ENCODE measurements around the gene CACNA1C. TPM values are rescaled to one million over a fixed set of nuclear protein-coding genes. Genes with fewer than 3 reads are reported as not detected.

The CACNA1C gene
- total and polyA plus RNA-seq, 2 donors (not counting 1 experiment from before 2014, with no cell fraction given), result 0.01 to 0.02 TPM

- Mint-ChIP-seq H3K4me1 (no peaks in the 10 kb centered on the region), H3K9me3 (ENCODE audit: insufficient read depth) (no peaks in the 10 kb centered on the region), H3K4me3 (no peak overlapping the region), H3K27me3 (peaks cover 19% of the 10 kb centered on the region), H3K27ac (no peak overlapping the region)
- Histone ChIP-seq H3K36me3 (replicated peaks in 1 of 2; ENCODE audit: control extremely low read depth in 1 of 2, control insufficient read depth in 1 of 2, extremely low read depth in 1 of 2, insufficient read depth in 2 of 2, low read length in 1 of 2) (no peaks in the 10 kb centered on the region), H3K79me2 (ENCODE audit: control insufficient read depth, insufficient read depth, low read length) (no peaks in the 10 kb centered on the region), H3K27me3 (replicated peaks in 1 of 4; ENCODE audit: control extremely low read depth in 1 of 4, control insufficient read depth in 3 of 4, insufficient read depth in 4 of 4, low read length in 3 of 4) (peaks cover 0 to 2% (median 0%) of the 10 kb centered on the region in 4 experiments), H3K4me1 (ENCODE audit: control insufficient read depth in 2 of 2, insufficient read depth in 2 of 2, low read length in 2 of 2) (no peaks in the 10 kb centered on the region), H2AFZ (ENCODE audit: insufficient read depth, low read depth, low read length, poor library complexity, severe bottlenecking) (no peak overlapping the region), H4K20me1 (ENCODE audit: control insufficient read depth, insufficient read depth, low read length, poor library complexity, severe bottlenecking) (no peaks in the 10 kb centered on the region), H3K4me3 (ENCODE audit: control extremely low read depth in 1 of 5, extremely low read depth in 1 of 5, insufficient read depth in 1 of 5, low read depth in 2 of 5, low read length in 4 of 5) (no peak overlapping the region), H3K9me3 (ENCODE audit: control extremely low read depth in 1 of 3, control insufficient read depth in 2 of 3, insufficient read depth in 1 of 3, low read length in 2 of 3) (no peaks in the 10 kb centered on the region), H3K4me2 (replicated peaks; ENCODE audit: low read depth, low read length, poor library complexity, severe bottlenecking) (no peak overlapping the region), H3K9ac (ENCODE audit: low read length) (no peak overlapping the region), H3K27ac (ENCODE audit: low read length in 2 of 2) (no peak overlapping the region)
- no peak for DNase-seq
- intact Hi-C loops (cut with micrococcal nuclease), result no loop called here
- no peak for ATAC-seq (ENCODE audit: low read depth)
- WGBS (ENCODE audit: insufficient coverage), result 95% methylated on average over 6 of the region's 9 CpGs
- ChIA-PET CTCF (no interaction called here), POLR2A (no interaction called here)
- TF ChIP-seq CTCF (IDR thresholded peaks at IDR 0.05), result no peak
- no peak for TF ChIP-seq EZH2 (IDR thresholded peaks at IDR 0.05; ENCODE audit: borderline replicate concordance, insufficient read depth, low read depth, low read length, poor library complexity, severe bottlenecking)
Measured at GRCh38 chr12:2179953-2180736, 127.4 kb downstream of the CACNA1C start.

- H3K4me2 ChIP-seq (replicated peaks; ENCODE audit: low read depth, low read length, poor library complexity, severe bottlenecking), result no peak overlapping the region
- TF ChIP-seq CTCF (IDR thresholded peaks at IDR 0.05), result no peak
- TF ChIP-seq EZH2 (IDR thresholded peaks at IDR 0.05; ENCODE audit: borderline replicate concordance, insufficient read depth, low read depth, low read length, poor library complexity, severe bottlenecking), result no peak
- no peaks in the 10 kb centered on the region for H3K79me2 ChIP-seq (ENCODE audit: control insufficient read depth, insufficient read depth, low read length)
- no peak overlapping the region for H3K4me3 ChIP-seq (ENCODE audit: control extremely low read depth in 1 of 5, extremely low read depth in 1 of 5, insufficient read depth in 1 of 5, low read depth in 2 of 5, low read length in 4 of 5)
- no peaks in the 10 kb centered on the region for H3K36me3 ChIP-seq (replicated peaks in 1 of 2; ENCODE audit: control extremely low read depth in 1 of 2, control insufficient read depth in 1 of 2, extremely low read depth in 1 of 2, insufficient read depth in 2 of 2, low read length in 1 of 2)
- no CpG with 5 or more reads among the region's 3 CpGs for WGBS (ENCODE audit: insufficient coverage)
- no peak overlapping the region for H3K27ac Mint-ChIP-seq
- no peak overlapping the region for H3K27ac ChIP-seq (ENCODE audit: low read length in 2 of 2)
- H3K27me3 Mint-ChIP-seq, result peaks cover 22% of the 10 kb centered on the region
- no peak overlapping the region for H3K4me3 Mint-ChIP-seq
- H3K9ac ChIP-seq (ENCODE audit: low read length), result no peak overlapping the region
- ChIA-PET POLR2A (no interaction called here), CTCF (no interaction called here)
- no peaks in the 10 kb centered on the region for H3K4me1 Mint-ChIP-seq
- H3K27me3 ChIP-seq (replicated peaks in 1 of 4; ENCODE audit: control extremely low read depth in 1 of 4, control insufficient read depth in 3 of 4, insufficient read depth in 4 of 4, low read length in 3 of 4), result peaks cover 0 to 2% (median 0%) of the 10 kb centered on the region in 4 experiments
- no peaks in the 10 kb centered on the region for H3K9me3 Mint-ChIP-seq (ENCODE audit: insufficient read depth)
- intact Hi-C loops (cut with micrococcal nuclease), result no loop called here
- DNase-seq, result no peak
- no peaks in the 10 kb centered on the region for H3K4me1 ChIP-seq (ENCODE audit: control insufficient read depth in 2 of 2, insufficient read depth in 2 of 2, low read length in 2 of 2)
- ATAC-seq (ENCODE audit: low read depth), result no peak
- no peak overlapping the region for H2AFZ ChIP-seq (ENCODE audit: insufficient read depth, low read depth, low read length, poor library complexity, severe bottlenecking)
- H3K9me3 ChIP-seq (ENCODE audit: control extremely low read depth in 1 of 3, control insufficient read depth in 2 of 3, insufficient read depth in 1 of 3, low read length in 2 of 3), result no peaks in the 10 kb centered on the region
- H4K20me1 ChIP-seq (ENCODE audit: control insufficient read depth, insufficient read depth, low read length, poor library complexity, severe bottlenecking), result no peaks in the 10 kb centered on the region
Measured at GRCh38 chr12:2180737-2181082, 127.9 kb downstream of the CACNA1C start.

Data from B cell (primary cell).